GM19328 (cell line): Measurements from ENCODE around the gene KRTAP10-6.
"Not testable (repeated sequence)": the region's sequence is repeated elsewhere in the genome, so short reads cannot be mapped to it uniquely, and the experiment has no call there.

ENCODE experiments used
- ATAC-seq: cut with Tn5 transposase; IDR thresholded peaks from one replicate; pipeline ENCODE4 v1.9.1; 2021; ENCODE audit warnings: mild to moderate bottlenecking, moderate library complexity; ENCODE audit not compliant: unreplicated experiment

The KRTAP10-6 gene

GRCh38 chr21:44618504-44618903 lies 26.2 kb upstream of the KRTAP10-6 start:
- ATAC-seq: no peak

GRCh38 chr21:44617071-44617501 lies 24.8 kb upstream of the KRTAP10-6 start:
- no peak for ATAC-seq

GRCh38 chr21:44616591-44616926 lies 24.3 kb upstream of the KRTAP10-6 start:
- ATAC-seq: no peak

GRCh38 chr21:44615911-44616590 lies 23.7 kb upstream of the KRTAP10-6 start:
- ATAC-seq: no peak

- no peak for ATAC-seq
These were observed 23.2 kb upstream of the KRTAP10-6 start for GRCh38 chr21:44615466-44615865.

GRCh38 chr21:44614961-44615391 lies 22.7 kb upstream of the KRTAP10-6 start:
- no peak for ATAC-seq

GRCh38 chr21:44614161-44614631 lies 21.9 kb upstream of the KRTAP10-6 start:
- ATAC-seq: no peak

GRCh38 chr21:44613386-44614155 lies 21.3 kb upstream of the KRTAP10-6 start:
- no peak for ATAC-seq

GRCh38 chr21:44612669-44613229 lies 20.4 kb upstream of the KRTAP10-6 start:
- ATAC-seq: no peak

GRCh38 chr21:44612029-44612486 lies 19.8 kb upstream of the KRTAP10-6 start, which contains the start of gene KRTAP10-8:
TSS of gene KRTAP10-8 (plus strand) at chr21:44612079. CDS start at chr21:44612101, 22 bp downstream.
- no peak for ATAC-seq

- ATAC-seq: no peak
These were observed 19.2 kb upstream of the KRTAP10-6 start for GRCh38 chr21:44611551-44611950.

- not testable (repeated sequence) for ATAC-seq
These were observed 18.0 kb upstream of the KRTAP10-6 start for GRCh38 chr21:44610157-44610843.

- no peak for ATAC-seq
These were observed 16.9 kb upstream of the KRTAP10-6 start for GRCh38 chr21:44609193-44609592.

- no peak for ATAC-seq
These were observed 14.2 kb upstream of the KRTAP10-6 start for GRCh38 chr21:44606495-44606894.

- no peak for ATAC-seq
These were observed 11.6 kb upstream of the KRTAP10-6 start for GRCh38 chr21:44603911-44604310.

- ATAC-seq: no peak
These were observed 11.0 kb upstream of the KRTAP10-6 start for GRCh38 chr21:44603109-44603875.

GRCh38 chr21:44602463-44602850 lies 10.2 kb upstream of the KRTAP10-6 start:
- ATAC-seq: no peak

GRCh38 chr21:44601596-44602462 lies 9.5 kb upstream of the KRTAP10-6 start:
- ATAC-seq: no peak

- ATAC-seq: not testable (repeated sequence)
These were observed 8.8 kb upstream of the KRTAP10-6 start for GRCh38 chr21:44601091-44601490.
